RWPE2 (cell line): ENCODE data around the gene ZP1.

ENCODE experiments used
- ATAC-seq: fragments of 200-7000 bp; cut with Tn5 transposase; 3 replicates; pipeline ENCODE4 v1.9.1; 2021; ENCODE audit warnings: low read depth
- DNase-seq: peaks from one replicate; pipeline ENCODE4 v3.0.0-alpha.2; 2020; ENCODE audit warnings: low spot score
- H3K27ac ChIP-seq: fragments of 450-650 bp; 2 replicates; pipeline ENCODE4 v1.5.1; 2017; ENCODE audit warnings: mild to moderate bottlenecking; ENCODE audit not compliant: poor library complexity, severe bottlenecking
- H3K27me3 ChIP-seq: fragments of 250-450 bp; sonication (Bioruptor Pico); 2 replicates; pipeline ENCODE4 v1.5.1; 2021; ENCODE audit warnings: mild to moderate bottlenecking, moderate library complexity; ENCODE audit not compliant: insufficient read depth, poor library complexity, severe bottlenecking
- H3K36me3 ChIP-seq: fragments of 250-450 bp; sonication (Bioruptor Pico); 2 replicates; pipeline ENCODE4 v1.5.1; 2020; ENCODE audit warnings: low read depth, mild to moderate bottlenecking, moderate library complexity
- H3K4me1 ChIP-seq: fragments of 250-450 bp; sonication (Bioruptor Pico); 2 replicates; pipeline ENCODE4 v1.5.1; 2021; ENCODE audit warnings: mild to moderate bottlenecking, moderate library complexity; ENCODE audit not compliant: insufficient read depth, poor library complexity, severe bottlenecking
- H3K4me3 ChIP-seq: fragments of 250-450 bp; sonication (Bioruptor Pico); 2 replicates; pipeline ENCODE4 v1.5.1; 2021; ENCODE audit warnings: mild to moderate bottlenecking, moderate library complexity; ENCODE audit not compliant: severe bottlenecking
- H3K9me3 ChIP-seq: fragments of 250-450 bp; sonication (Bioruptor Pico); 2 replicates; pipeline ENCODE4 v1.5.1; 2021; ENCODE audit warnings: mild to moderate bottlenecking, moderate library complexity; ENCODE audit not compliant: severe bottlenecking
- TF ChIP-seq, protein P1 (sequence below): fragments of 450-650 bp; IDR thresholded peaks from one replicate; pipeline ENCODE4 v1.5.1; 2017; ENCODE audit warnings: mild to moderate bottlenecking, moderate library complexity; ENCODE audit not compliant: poor library complexity, severe bottlenecking

ZP1 gene

DNA sequence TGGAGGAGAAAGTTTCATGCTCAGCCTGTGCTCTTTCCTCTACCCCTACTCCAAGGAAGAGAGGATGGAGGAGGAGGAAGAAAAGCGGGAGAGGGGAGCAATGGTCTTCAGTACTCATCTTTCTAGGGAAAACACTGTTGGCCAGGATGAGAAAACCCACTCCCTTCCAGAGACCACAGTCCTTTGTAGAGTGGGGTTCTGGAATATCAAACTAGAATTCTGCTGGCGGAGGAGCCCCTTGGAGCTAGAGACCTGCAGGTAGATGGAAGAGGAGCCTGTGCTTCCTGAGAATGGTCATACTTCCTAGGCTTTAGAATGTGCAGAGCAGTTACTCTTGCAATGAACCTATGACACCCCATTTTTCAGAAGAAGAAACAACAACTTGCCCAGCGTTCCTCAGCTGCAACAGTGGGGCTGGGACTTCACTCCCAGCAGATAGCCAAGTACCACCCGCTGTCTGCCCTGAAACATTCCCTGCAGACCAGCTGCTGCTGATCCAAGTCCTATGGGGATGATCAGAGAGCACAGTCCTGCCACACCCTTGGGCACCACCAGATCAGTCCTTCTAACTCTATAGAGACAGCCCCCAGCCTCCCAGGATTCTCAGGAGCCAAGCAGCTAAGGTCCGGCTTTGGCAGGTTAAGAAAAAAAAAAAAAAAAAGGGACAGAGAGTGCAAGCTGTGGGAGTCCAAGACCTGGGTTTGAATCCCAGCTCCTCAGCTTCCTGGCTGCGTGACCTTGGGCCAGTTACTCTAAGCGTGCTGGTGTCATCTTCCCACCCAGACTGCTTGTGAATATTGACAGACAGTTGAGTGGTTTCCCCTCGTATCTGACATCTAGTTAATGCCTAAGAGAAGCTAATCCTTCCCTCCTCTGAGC, 12.3 kb upstream of the ZP1 start:
- TF ChIP-seq, protein P1, sequence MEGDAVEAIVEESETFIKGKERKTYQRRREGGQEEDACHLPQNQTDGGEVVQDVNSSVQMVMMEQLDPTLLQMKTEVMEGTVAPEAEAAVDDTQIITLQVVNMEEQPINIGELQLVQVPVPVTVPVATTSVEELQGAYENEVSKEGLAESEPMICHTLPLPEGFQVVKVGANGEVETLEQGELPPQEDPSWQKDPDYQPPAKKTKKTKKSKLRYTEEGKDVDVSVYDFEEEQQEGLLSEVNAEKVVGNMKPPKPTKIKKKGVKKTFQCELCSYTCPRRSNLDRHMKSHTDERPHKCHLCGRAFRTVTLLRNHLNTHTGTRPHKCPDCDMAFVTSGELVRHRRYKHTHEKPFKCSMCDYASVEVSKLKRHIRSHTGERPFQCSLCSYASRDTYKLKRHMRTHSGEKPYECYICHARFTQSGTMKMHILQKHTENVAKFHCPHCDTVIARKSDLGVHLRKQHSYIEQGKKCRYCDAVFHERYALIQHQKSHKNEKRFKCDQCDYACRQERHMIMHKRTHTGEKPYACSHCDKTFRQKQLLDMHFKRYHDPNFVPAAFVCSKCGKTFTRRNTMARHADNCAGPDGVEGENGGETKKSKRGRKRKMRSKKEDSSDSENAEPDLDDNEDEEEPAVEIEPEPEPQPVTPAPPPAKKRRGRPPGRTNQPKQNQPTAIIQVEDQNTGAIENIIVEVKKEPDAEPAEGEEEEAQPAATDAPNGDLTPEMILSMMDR: no peak
- Histone ChIP-seq H3K4me1 (no peaks in the 10 kb centered on the region), H3K4me3 (no peak overlapping the region), H3K27ac (no peak overlapping the region), H3K27me3 (no peaks in the 10 kb centered on the region), H3K9me3 (no peaks in the 10 kb centered on the region), H3K36me3 (peaks cover 2% of the 10 kb centered on the region; the same call in 1 of the 2 replicates)
- DNase-seq (no peak), ATAC-seq (no peak)

- TF ChIP-seq, protein P1: no peak
- no peak for DNase-seq
- H3K4me1 ChIP-seq: no peaks in the 10 kb centered on the region
- H3K4me3 ChIP-seq: no peak within 1 kb of the TSS
- no peaks in the 10 kb centered on the region for H3K9me3 ChIP-seq
- ATAC-seq: no peak
- no peaks in the 10 kb centered on the region for H3K36me3 ChIP-seq
- no peak within 1 kb of the TSS for H3K27ac ChIP-seq
- no peaks in the 10 kb centered on the region for H3K27me3 ChIP-seq
These were observed 11.4 kb upstream of the ZP1 start, which contains the start of gene PTGDR2 for GRCh38 chr11:60855726-60856633. PTGDR2 (minus strand) TSS chr11:60855950; CDS start chr11:60853722, 2,228 bp downstream.

- H3K27me3 ChIP-seq: no peaks in the 10 kb centered on the region
- ATAC-seq (no peak), DNase-seq (no peak)
- TF ChIP-seq, protein P1: no peak
- no peaks in the 10 kb centered on the region for H3K36me3 ChIP-seq
- H3K4me1 ChIP-seq: no peaks in the 10 kb centered on the region
- no peak overlapping the region for H3K27ac ChIP-seq
- H3K9me3 ChIP-seq: no peaks in the 10 kb centered on the region
- no peak overlapping the region for H3K4me3 ChIP-seq
These were observed 9.7 kb upstream of the ZP1 start for GRCh38 chr11:60857378-60858232.

DNA sequence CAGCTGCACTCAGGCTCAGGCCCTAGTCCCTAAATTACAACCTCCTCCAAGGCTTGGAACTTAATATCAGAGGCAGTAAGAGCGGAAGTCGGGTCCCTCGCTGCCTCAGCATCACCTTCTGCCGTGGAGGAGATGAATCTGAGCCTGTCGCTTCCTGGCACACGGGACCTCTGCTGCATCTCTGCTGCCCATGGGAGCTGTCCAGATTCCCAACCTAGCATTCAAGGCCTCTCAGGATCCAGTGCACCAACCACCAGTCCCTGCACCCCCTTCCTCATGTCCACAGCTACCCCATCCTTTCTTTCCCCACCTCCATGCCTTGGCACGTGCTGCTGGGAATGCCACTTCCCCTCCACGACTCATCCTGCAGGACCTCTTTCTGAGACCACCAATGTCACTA, 9.1 kb upstream of the ZP1 start:
- ATAC-seq (no peak), DNase-seq (no peak)
- no peaks in the 10 kb centered on the region for H3K4me1 ChIP-seq
- H3K36me3 ChIP-seq: no peaks in the 10 kb centered on the region
- H3K4me3 ChIP-seq: no peak overlapping the region
- no peaks in the 10 kb centered on the region for H3K27me3 ChIP-seq
- TF ChIP-seq, protein P1: no peak
- H3K9me3 ChIP-seq: no peaks in the 10 kb centered on the region
- H3K27ac ChIP-seq: no peak overlapping the region
